Fibroblast of skin of right biceps (primary cell): ENCODE data around the gene HPS1.

ENCODE experiments used
- DNase-seq: peaks from one replicate; pipeline ENCODE4 v3.0.0-alpha.2; 2013

Gene HPS1

GRCh38 chr10:98463976-98464754, 17.4 kb upstream of the HPS1 start:
- DNase-seq, result no peak

- no peak for DNase-seq
These were observed 16.3 kb upstream of the HPS1 start for GRCh38 chr10:98463016-98463415.

DNA sequence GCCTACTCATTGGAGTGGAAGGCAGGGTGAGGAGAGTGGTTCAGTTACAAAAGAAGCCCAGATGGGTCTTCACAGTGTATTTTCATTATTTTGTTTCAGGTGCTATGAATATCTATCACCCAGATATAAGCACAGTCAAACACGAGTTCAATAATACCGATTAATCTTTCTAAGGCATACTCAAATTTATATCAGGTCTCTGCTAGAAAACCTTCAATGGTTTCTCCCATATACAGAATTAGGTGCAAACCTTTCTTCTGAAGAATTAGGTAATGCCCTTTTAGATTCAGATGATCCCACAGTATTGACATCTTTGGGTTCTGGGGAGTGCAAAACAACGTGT, 14.7 kb upstream of the HPS1 start:
- no peak for DNase-seq

- DNase-seq, result peak; percentile 92
These were observed 14.2 kb upstream of the HPS1 start for GRCh38 chr10:98460837-98461499.

- DNase-seq, result no peak
These were observed 12.4 kb upstream of the HPS1 start for GRCh38 chr10:98458809-98459784.

DNA sequence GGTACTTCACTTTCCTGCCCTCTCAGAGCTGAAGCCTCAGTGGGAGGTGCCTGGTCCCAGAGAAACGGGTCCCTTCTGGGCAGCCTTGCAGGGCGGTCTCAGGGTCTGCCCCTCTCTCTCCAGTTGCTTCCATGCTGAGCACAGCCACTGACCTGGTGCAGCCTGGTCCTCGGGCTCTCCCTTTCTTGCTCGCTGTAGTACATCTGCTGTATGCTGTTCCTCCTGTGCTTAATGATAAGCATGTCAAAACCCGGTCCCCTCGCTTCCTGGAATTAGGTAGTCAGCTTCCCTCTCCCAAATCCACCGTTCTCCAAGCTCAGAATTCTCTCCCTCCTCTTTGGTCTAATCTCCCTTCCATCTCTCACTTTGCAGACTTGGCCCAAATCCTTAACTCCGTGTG, 11.0 kb upstream of the HPS1 start:
- DNase-seq, result no peak

- no peak for DNase-seq
These were observed 10.1 kb upstream of the HPS1 start for GRCh38 chr10:98456686-98457482.

DNA sequence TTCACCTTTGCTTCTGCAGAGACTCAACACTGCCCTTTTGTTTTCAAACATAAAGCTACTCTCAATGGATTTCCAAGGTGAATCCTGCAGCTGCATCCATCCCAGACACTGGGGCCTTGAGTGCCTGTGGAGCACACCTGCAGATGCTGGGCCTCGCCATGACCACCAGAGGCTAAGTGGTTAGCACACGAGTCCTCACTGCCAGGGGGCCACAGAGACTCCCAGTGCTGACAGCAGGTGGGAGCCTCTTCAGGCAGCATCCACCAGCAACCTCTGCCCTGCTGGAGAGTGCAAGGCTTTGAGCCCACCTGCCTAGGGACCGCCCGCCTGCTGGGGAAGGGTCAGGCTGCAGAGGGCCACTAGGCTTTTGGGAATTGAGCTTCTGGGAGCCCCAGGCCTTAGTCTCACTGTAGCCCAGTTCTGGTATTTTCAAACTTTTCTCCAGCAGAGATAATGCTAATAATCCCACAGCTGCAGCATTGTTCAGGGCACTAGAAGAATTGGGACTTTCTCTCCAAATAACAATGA, 9.4 kb upstream of the HPS1 start:
- DNase-seq, result no peak

GRCh38 chr10:98453729-98454128, 7.0 kb upstream of the HPS1 start:
- DNase-seq, result no peak

DNA sequence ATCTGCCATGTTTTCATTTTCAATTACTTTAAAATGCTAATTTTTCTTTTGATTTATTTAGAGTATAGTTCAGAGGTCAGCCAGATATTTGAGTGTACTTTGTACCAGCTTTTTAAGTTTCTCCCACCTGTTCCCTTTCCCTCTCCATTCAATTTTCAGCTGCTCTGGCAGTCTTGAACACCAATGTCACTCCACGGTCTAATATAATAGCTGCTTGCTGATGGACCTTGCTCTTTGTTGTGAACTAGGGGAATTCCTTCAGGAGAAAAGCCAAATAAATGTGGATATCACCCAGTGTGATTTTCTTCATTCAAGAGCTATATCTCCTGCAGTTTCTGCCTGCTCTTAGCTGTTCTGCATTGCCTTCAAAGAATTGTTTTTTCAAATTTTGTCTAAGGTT, 3.9 kb upstream of the HPS1 start:
- no peak for DNase-seq

DNA sequence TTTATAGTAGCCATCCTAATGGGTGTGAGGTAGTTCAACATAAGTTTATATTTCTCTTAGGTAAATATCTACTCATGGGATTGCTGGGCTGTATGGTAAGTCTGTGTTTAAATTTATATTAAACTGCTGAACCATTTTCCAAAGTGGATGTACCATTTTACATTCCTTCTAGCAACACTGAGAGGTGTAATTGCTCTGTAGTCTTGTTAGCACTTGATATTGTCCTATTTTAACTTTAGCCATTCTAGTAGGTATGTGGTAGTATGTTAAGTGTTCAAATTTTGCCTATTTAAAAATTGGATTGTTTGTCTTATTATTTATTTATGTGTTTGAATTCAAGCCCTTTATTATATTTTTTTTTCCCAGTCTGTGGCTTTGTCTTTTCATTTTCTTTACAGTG, 2.6 kb upstream of the HPS1 start:
- DNase-seq, result no peak

GRCh38 chr10:98446151-98446660, 529 bp downstream of the HPS1 start:
- peak; percentile 39 for DNase-seq

GRCh38 chr10:98445200-98445812, 1.4 kb downstream of the HPS1 start:
- DNase-seq, result no peak

DNA sequence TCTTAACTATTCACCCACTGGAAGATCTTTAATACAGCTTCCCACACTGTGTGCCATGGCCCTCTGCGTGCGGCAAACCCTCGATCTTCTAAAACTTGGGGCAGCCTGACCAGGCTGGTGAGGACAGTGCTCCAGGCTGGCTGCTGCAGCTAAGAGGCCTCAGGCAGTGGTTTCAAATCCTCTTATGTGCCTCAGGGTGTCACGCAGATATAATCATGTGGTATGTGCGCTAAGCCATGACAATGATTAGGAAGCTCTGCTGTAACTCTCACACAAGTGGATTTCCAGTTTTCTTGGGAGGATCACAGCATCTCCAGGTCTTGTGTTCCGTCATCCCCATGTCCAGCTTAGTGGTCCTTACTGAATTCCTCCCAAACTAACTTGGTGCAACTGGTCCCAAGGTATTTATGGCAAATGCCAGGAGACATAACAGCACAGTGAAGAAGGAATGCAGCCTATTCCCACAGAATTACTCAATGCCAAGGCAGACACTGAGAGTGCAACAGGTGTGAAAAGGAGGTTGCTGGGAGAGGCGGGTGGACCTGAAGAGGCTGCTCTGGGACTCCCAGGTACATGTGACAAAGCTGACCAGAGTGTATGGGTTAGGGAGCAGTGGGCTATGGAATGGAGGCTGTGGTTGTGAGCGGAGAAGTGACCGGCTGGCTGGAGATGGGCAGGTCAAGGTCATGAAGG, 2.3 kb downstream of the HPS1 start:
- no peak for DNase-seq

DNA sequence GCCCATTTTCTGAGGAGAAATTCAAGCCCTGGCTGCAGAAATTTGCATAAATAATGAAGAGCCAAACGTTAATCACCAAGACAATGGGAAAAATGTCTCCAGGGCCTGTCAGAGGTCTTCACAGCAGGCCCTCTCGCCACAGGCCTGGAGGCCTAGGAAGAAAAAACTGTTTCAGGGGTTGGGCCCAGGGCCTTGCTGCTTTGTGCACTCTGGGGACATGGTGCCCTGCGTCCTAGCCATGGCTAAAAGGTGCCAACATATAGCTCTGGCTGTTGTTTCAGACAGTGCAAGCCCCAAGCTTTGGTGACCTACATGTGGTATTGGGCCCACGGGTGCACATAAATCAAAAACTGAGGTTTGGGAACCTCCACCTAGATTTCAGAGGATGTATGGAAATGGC, 8.0 kb downstream of the HPS1 start:
- no peak for DNase-seq

GRCh38 chr10:98436704-98437103, 10.0 kb downstream of the HPS1 start:
- no peak for DNase-seq

- DNase-seq, result no peak
These were observed 11.6 kb downstream of the HPS1 start for GRCh38 chr10:98435178-98435577.

GRCh38 chr10:98433881-98434732, 12.6 kb downstream of the HPS1 start:
- no peak for DNase-seq

DNA sequence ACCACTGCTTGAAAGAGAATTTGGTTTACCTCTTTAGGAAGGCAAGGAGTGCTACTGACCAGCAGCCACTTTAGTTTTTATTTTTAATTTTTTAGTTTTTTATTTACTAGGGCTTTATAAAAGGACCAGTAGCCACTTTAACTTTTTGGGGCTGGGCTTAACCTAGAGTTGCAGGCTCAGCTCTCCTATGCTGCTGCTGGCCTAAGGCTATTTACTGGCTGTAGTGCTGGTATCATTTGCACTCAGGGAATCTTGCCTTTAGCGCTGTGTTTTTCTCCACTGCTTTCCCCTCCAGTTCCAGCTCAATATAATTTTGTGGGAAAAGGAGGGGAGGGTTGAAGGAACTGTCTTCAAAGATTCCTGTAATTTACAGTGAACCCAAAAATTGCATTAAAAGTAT, 13.4 kb downstream of the HPS1 start:
- DNase-seq, result no peak

DNA sequence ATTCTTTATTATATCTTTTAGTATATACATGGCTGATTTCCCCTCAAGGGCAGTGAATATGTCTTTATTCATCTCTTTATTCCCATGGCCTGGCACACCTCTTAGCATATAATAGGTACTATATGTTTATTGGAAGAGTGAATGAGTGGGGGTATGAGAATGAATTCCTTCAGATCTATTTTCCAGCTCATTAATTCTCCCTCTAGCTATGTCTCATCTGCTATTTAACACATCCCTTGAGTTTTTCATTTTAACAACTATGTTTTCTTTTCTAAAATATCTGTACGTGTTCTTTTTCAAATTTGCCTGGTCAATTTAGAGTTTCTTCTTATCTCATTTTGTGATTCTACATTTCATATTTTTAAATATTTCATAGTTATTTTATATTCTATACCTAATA, 14.4 kb downstream of the HPS1 start:
- no peak for DNase-seq
